ENCODE measurements around the gene PLEKHM1.
"Not testable (repeated sequence)": the region's sequence is repeated elsewhere in the genome, so short reads cannot be mapped to it uniquely, and the experiment has no call there.

PLEKHM1 gene

GRCh38 chr17:45440839-45441515, 49.5 kb downstream of the PLEKHM1 start:
- not testable (repeated sequence) for DNase-seq

- DNase-seq: peak; percentile 16
Observed at GRCh38 chr17:45440161-45440778, 50.3 kb downstream of the PLEKHM1 start.

- no peak for DNase-seq
Observed at GRCh38 chr17:45438931-45439610, 51.5 kb downstream of the PLEKHM1 start.

GRCh38 chr17:45437465-45438283, 52.8 kb downstream of the PLEKHM1 start:
- DNase-seq: no peak

GRCh38 chr17:45436625-45437464, 53.7 kb downstream of the PLEKHM1 start:
- no peak for DNase-seq

GRCh38 chr17:45436161-45436560, 54.4 kb downstream of the PLEKHM1 start:
- no peak for DNase-seq

GRCh38 chr17:45435481-45435880, 55.0 kb downstream of the PLEKHM1 start:
- DNase-seq: no peak

GRCh38 chr17:45433159-45433535, 57.4 kb downstream of the PLEKHM1 start:
- no peak for DNase-seq

GRCh38 chr17:45432405-45433158, 57.9 kb downstream of the PLEKHM1 start, which contains the start of gene ARHGAP27:
ARHGAP27 (minus strand) TSS chr17:45432870; CDS start chr17:45430279, 2,591 bp downstream.
- DNase-seq: no peak

GRCh38 chr17:45431531-45432404, 58.8 kb downstream of the PLEKHM1 start:
- peak; percentile 66 for DNase-seq

GRCh38 chr17:45430738-45431530, 59.6 kb downstream of the PLEKHM1 start:
- DNase-seq: no peak

GRCh38 chr17:45430006-45430737, 60.3 kb downstream of the PLEKHM1 start:
- no peak for DNase-seq

GRCh38 chr17:45429339-45430005, 61.0 kb downstream of the PLEKHM1 start:
- DNase-seq: no peak

GRCh38 chr17:45428931-45429338, 61.6 kb downstream of the PLEKHM1 start:
- no peak for DNase-seq

GRCh38 chr17:45428050-45428617, 62.4 kb downstream of the PLEKHM1 start:
- DNase-seq: peak; percentile 61

- no peak for DNase-seq
Observed at GRCh38 chr17:45427181-45427835, 63.2 kb downstream of the PLEKHM1 start.

- DNase-seq: no peak
Observed at GRCh38 chr17:45426561-45426960, 64.0 kb downstream of the PLEKHM1 start.
